Heart right ventricle (tissue), 16 donors: ENCODE measurements around the gene SRP68. TPM values are rescaled to one million over a fixed set of nuclear protein-coding genes. Genes with fewer than 3 reads are reported as not detected.

Experiments used
- ATAC-seq, 8 donors: fragments of 200-7000 bp; cut with Tn5 transposase; one replicate each; pipeline ENCODE4 v1.9.1; 2020; ENCODE audit warnings: mild to moderate bottlenecking in 8 of 8, moderate library complexity in 8 of 8, moderate number of reproducible peaks in 1 of 8
- DNase-seq, 2 donors: peaks; one replicate each; pipeline ENCODE4 v3.0.0-alpha.2; 2020
- H3K27ac ChIP-seq, 10 donors: fragments of 200-600 bp; sonication (generic) in 2 of 10; one replicate each; pipeline versions ENCODE4 v1.5.0 to v1.8.0; 2020 to 2022; ENCODE audit warnings: mild to moderate bottlenecking in 3 of 10
- H3K27me3 ChIP-seq, 7 donors: fragments of 200-600 bp; one replicate each; pipeline ENCODE4 v1.8.0; 2021 to 2022; ENCODE audit warnings: mild to moderate bottlenecking in 2 of 7
- H3K36me3 ChIP-seq, 9 donors: fragments of 200-600 bp; sonication (generic) in 1 of 9; one replicate each; pipeline versions ENCODE4 v1.5.0 to v1.8.0; 2020 to 2022; ENCODE audit warnings: mild to moderate bottlenecking in 2 of 9
- H3K4me1 ChIP-seq, 9 donors: fragments of 200-600 bp; sonication (generic) in 1 of 9; one replicate each; pipeline versions ENCODE4 v1.5.0 to v1.8.0; 2020 to 2022; ENCODE audit warnings: mild to moderate bottlenecking in 4 of 9
- H3K4me3 ChIP-seq, 10 donors: fragments of 200-600 bp; sonication (generic) in 2 of 10; one replicate each; pipeline versions ENCODE4 v1.5.0 to v1.8.0; 2020 to 2022; ENCODE audit warnings: mild to moderate bottlenecking in 7 of 10, moderate library complexity in 2 of 10
- H3K9me3 ChIP-seq, 11 donors: fragments of 200-600 bp in 10 of 11; sonication (generic) in 2 of 11; one replicate each; pipeline versions ENCODE4 v1.5.0 to v1.8.0; 2013 to 2022; ENCODE audit warnings: mild to moderate bottlenecking in 2 of 11, control low read depth in 1 of 11, moderate library complexity in 1 of 11
- CTCF ChIP-seq, 9 donors: fragments of 200-600 bp; sonication (generic) in 2 of 9; IDR thresholded peaks; one replicate each; pipeline versions ENCODE4 v1.5.0 to v1.8.0; 2021 to 2022; ENCODE audit warnings: antibody characterized with exemption in 9 of 9, mild to moderate bottlenecking in 5 of 9, moderate library complexity in 1 of 9
- WGBS, 2 donors: extraction: QIAGEN DNeasy Blood & Tissue Kit; methylation state at CpG; one replicate each; pipeline ENCODE4 v1.1.7; 2013; ENCODE audit warnings: inconsistent platforms in 1 of 2; 5-methylcytosine and 5-hydroxymethylcytosine counted together
- intact Hi-C, 10 donors: fragments of 100-400 bp; cut with DNase I; formaldehyde crosslinking; loops; one replicate each; pipeline versions ENCODE4 v1.11.1 to v1.14.2; 2022
- polyA plus RNA-seq, 2 donors: library from polyadenylated mRNA; stranded (reverse); fragments of 200-250 nt; gene quantifications; one replicate each; pipeline ENCODE4 v1.2.3, GENCODE V29; 2013
- total RNA-seq, 10 donors: library from RNA; stranded (reverse); fragmentation: NEBNext Ultra II Directional in 3 of 10; extraction: Animal tissue kit (Norgen Biotek cat#: 25700) in 3 of 10; gene quantifications; one replicate each; pipeline versions ENCODE4 v1.2.1 to v1.2.4, GENCODE V29; 2021 to 2023
- donor health status: Arrhythmogenic right ventricular cardiomyopathy.
- donor health status: ischemic (EF 13 %, LVEDD 7.1; RV severe dilation, severe dysfunction).
- donor health status: healthy with polysubstance abuse.
- donor health status: DM: no; HTN: yes; CAD: no.
- donor health status: DM: no; HTN: no; CAD: no.
- donor health status: ischemic (EF 25% LVEDD 6.9; RV normal size, moderate dysfunction).
- donor health status: ischemic (EF 25% LVEDD 5.7; RV mildly dilated, moderate dysfunction).
- donor health status: healthy.
- donor health status: DM: yes; HTN: yes; CAD: no.
- donor health status: Ischemic cardiomyopathy.
- donor health status: ischemic (EF 35%, LVEDD 5.7; RV mildly dilated, moderate dysfunction).
- donor health status: nonischemic (EF 11% LVEDD 7.7; RV severe dilation, severe dysfunction).
- donor health status: DM: yes; HTN: yes; CAD: no.
- donor health status: PGD.
- donor health status: ischemic (EF 29% LVEDD 5.4; RV normal size, mild dysfunction).
- donor health status: nonischemic (EF 23%, LVEDD 6.1; RV moderate dilation, normal function).

SRP68 gene
- total and polyA plus RNA-seq, 12 donors = 26.2 to 69.7 (median 61.7) TPM

DNA sequence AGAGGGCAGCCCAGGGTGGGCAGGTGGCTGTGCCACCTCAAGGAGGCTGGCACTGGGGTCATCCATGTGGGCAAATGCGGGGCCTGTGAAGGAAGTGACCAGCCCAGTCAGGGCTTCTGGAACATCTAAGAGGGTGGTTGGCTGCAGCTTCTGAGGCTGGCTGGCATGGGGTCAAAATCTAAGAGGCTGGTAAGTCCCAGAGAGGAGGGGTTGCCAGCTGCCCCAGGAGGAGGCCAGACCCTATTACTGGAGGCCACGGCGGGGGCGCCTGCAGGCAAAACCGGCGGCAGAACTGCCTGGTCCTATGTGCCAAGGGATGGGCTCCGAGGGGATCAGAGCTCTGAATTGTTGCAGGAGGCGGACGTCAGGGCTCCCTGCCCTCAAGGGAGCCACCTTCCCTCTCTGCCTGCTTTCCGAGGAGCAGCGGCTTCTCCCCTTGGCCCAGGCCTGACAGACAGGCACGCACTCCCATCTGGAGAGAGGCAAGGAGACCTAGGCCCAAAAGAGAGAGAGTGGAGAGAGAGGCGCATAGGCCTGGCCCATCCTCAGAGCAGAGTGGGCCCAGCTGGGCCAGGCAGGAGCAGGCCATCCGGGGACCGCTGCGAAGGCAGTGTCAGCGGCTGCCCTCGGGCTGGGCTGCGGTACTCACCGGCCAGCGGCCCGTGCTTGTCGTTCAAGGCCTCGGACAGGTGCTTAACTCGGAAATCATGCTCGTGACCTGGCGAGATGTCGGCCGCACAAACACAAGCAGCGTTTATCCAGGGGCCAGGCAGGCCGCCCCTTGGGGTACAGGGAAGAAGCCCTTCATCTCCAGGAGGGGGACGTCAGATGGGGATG is 17.6 kb upstream of the SRP68 start:
- Histone ChIP-seq H3K27me3 (no peaks in the 10 kb centered on the region), H3K4me1 (peaks cover 0 to 8% (median 0%) of the 10 kb centered on the region in 9 donors), H3K9me3 (no peaks in the 10 kb centered on the region), H3K27ac (no peak overlapping the region), H3K36me3 (peaks cover 0 to 100% (median 79%) of the 10 kb centered on the region in 9 donors), H3K4me3 (no peak overlapping the region)
- no peak for DNase-seq
- TF ChIP-seq CTCF (IDR thresholded peaks at IDR 0.05) = no peak
- peak in 6 of 8 donors; percentile 17 to 62 (median 40) for ATAC-seq
- WGBS, 2 donors = 85 to 90% methylated on average over 32 of the region's 32 CpGs
- intact Hi-C loops = no loop called here

DNA sequence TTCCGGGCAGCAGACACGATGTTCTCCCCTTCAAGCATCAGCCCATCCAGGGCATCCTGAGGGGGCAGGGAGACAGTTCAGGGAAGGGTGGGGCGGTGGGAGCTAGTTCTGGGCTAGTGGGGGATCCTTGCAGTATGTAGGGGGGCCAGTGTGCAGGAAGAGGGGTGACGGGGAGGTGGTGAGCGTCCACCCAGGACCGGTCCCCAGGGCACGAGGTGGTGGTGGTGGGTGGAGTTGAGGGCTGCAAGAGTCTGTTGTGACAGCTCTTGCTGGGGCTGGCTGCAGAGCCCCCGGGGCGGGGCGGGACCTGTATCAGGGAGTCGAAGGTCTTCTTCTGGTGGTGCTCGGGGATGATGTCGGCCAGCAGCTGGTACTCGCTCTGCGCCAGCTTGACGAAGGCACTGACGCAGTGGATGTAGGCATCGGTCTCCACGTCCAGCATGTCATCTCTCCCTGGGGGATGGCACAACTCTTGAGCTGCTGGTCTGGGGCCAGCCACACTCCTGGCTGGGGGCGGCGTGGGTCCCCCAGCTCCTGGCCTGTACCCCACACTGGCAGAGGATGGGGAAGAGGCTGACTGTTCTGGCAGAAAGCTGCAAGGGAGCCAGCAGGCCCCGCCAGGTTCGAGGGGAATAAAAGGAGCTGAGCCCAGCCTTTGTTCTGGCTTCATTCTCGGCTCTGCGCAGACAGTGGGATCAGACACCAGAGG is 16.7 kb upstream of the SRP68 start:
- H3K4me1 ChIP-seq = peaks cover 0 to 8% (median 0%) of the 10 kb centered on the region in 9 donors
- no peaks in the 10 kb centered on the region for H3K27me3 ChIP-seq
- no peak overlapping the region for H3K4me3 ChIP-seq
- DNase-seq (no peak), ATAC-seq (no peak)
- no peak for TF ChIP-seq CTCF (IDR thresholded peaks at IDR 0.05)
- intact Hi-C loops = no loop called here
- H3K36me3 ChIP-seq = peaks cover 0 to 100% (median 77%) of the 10 kb centered on the region in 9 donors
- WGBS, 2 donors = 94 to 95% methylated on average over 25 of the region's 25 CpGs
- H3K9me3 ChIP-seq = no peaks in the 10 kb centered on the region
- H3K27ac ChIP-seq = no peak overlapping the region

DNA sequence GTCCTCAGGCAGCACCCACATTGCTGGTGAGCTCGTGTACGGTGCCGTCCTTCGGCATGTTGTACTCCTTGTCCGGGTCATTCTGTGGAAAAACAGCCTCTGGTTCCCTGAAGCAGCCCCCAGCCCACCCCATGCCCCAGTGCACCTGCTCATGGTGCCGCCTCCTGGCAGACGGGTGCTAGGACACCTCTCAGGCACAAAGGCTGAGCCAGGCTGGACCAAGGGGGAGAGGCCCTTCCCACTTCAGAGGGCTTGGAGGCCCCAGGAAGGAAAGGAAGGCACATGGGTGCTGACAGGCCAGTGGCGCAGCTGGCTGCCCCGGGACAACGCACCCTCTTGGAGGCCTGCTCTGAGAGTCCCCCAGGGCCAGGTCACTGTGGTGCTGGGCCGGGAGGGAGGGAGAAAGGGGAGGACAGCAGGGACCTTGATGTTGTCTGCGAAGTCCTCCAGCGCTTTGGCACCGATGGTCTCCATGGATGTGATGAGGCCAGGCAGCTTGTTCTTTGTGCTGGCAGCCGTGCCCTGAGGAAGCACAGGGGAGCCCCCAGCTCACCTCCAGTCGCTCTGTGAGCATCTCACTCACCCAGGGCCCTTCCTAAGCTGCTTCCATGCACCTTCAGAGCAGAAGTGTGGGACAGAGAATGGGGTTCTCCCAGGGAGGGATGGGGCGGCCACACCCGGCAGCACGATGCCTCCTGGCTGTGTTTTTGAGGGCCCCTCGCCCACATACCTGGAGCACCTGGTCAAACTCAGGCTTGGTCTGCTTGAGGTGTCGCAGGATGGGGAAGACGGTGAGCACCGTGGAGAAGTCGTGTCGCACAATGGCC is 15.9 kb upstream of the SRP68 start:
- Histone ChIP-seq H3K27me3 (no peaks in the 10 kb centered on the region), H3K27ac (no peak overlapping the region), H3K4me3 (no peak overlapping the region), H3K36me3 (peaks cover 0 to 100% (median 74%) of the 10 kb centered on the region in 9 donors), H3K4me1 (peaks cover 0 to 8% (median 0%) of the 10 kb centered on the region in 9 donors), H3K9me3 (no peaks in the 10 kb centered on the region)
- TF ChIP-seq CTCF (IDR thresholded peaks at IDR 0.05) = no peak
- DNase-seq = no peak
- WGBS, 2 donors = 85 to 92% methylated on average over 25 of the region's 25 CpGs
- intact Hi-C loops = no loop called here
- no peak for ATAC-seq

DNA sequence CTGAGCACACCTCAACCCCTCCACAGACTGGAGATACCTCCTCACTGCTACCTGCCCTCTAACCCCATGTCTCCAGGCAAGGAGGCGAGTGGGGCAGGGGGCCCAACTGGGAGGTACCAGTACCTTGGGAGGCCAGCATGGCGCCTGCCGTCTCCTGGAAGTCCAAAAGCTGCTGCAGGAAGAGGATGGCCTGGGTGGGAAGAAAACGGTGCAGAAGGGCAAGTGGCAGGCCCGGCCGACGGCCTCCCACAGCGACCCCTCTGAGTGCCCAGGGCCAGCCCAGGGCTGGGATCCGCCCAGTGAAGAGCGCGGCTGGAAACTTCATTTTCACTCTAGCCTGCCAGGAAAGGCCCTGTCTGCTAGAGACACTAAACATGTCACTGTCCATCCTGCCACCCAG is 15.2 kb upstream of the SRP68 start:
- 91 to 97% methylated on average over 11 of the region's 11 CpGs for WGBS, 2 donors
- ATAC-seq = no peak
- H3K9me3 ChIP-seq = no peaks in the 10 kb centered on the region
- no peak for TF ChIP-seq CTCF (IDR thresholded peaks at IDR 0.05)
- intact Hi-C loops = no loop called here
- H3K4me3 ChIP-seq = no peak overlapping the region
- H3K4me1 ChIP-seq = peaks cover 0 to 8% (median 0%) of the 10 kb centered on the region in 9 donors
- H3K27me3 ChIP-seq = no peaks in the 10 kb centered on the region
- DNase-seq = no peak
- H3K36me3 ChIP-seq = peaks cover 0 to 100% (median 70%) of the 10 kb centered on the region in 9 donors
- H3K27ac ChIP-seq = no peak overlapping the region
